GM21717 (cell line): ENCODE results near the gene ZC3H10.
A peak's percentile ranks its signal among the peaks of the same experiment; 100 is the strongest.
"Not testable (repeated sequence)": the region's sequence is repeated elsewhere in the genome, so short reads cannot be mapped to it uniquely, and the experiment has no call there.

Experiments
- ATAC-seq: cut with Tn5 transposase; IDR thresholded peaks from one replicate; pipeline ENCODE4 v1.9.1; 2021; ENCODE audit warnings: mild to moderate bottlenecking, moderate library complexity; ENCODE audit not compliant: unreplicated experiment

The ZC3H10 gene

GRCh38 chr12:56153678-56154065 lies 35.6 kb downstream of the ZC3H10 start:
- ATAC-seq, result no peak

- no peak for ATAC-seq
These were observed 36.2 kb downstream of the ZC3H10 start for GRCh38 chr12:56154246-56154771.

GRCh38 chr12:56154818-56155217 lies 36.8 kb downstream of the ZC3H10 start:
- no peak for ATAC-seq

- ATAC-seq, result no peak
These were observed 37.3 kb downstream of the ZC3H10 start for GRCh38 chr12:56155256-56155845.

- ATAC-seq, result not testable (repeated sequence)
These were observed 38.6 kb downstream of the ZC3H10 start for GRCh38 chr12:56156464-56157200.

GRCh38 chr12:56157201-56158028 lies 39.3 kb downstream of the ZC3H10 start:
- ATAC-seq, result peak; percentile 22

GRCh38 chr12:56158029-56158925 lies 40.2 kb downstream of the ZC3H10 start, which contains the start of gene MYL6:
Gene MYL6 (plus strand): TSS chr12:56158359. CDS start chr12:56158402, 43 bp downstream.
- peak; percentile 69 for ATAC-seq

- no peak for ATAC-seq
These were observed 40.9 kb downstream of the ZC3H10 start for GRCh38 chr12:56158926-56159461.

GRCh38 chr12:56159482-56160192 lies 41.6 kb downstream of the ZC3H10 start:
- ATAC-seq, result no peak

GRCh38 chr12:56160193-56160763 lies 42.2 kb downstream of the ZC3H10 start:
- ATAC-seq, result no peak

- no peak for ATAC-seq
These were observed 43.0 kb downstream of the ZC3H10 start for GRCh38 chr12:56160894-56161689.

- no peak for ATAC-seq
These were observed 43.8 kb downstream of the ZC3H10 start for GRCh38 chr12:56161690-56162351.

GRCh38 chr12:56162468-56163290 lies 44.6 kb downstream of the ZC3H10 start:
- no peak for ATAC-seq

GRCh38 chr12:56163533-56164344 lies 45.7 kb downstream of the ZC3H10 start:
- no peak for ATAC-seq

GRCh38 chr12:56164345-56164729 lies 46.3 kb downstream of the ZC3H10 start:
- no peak for ATAC-seq

- ATAC-seq, result no peak
These were observed 47.3 kb downstream of the ZC3H10 start for GRCh38 chr12:56165369-56165768.
